GM12891 (cell line): Measurements from ENCODE around the gene MAP2K5.

Source experiments
- DNase-seq: peaks from one replicate; pipeline ENCODE4 v3.0.0; 2011; ENCODE audit warnings: low spot score; ENCODE audit not compliant: insufficient read length
- FAIRE-seq: peaks from 2 replicates; lab custom pipeline; 2011; peaks lifted over from hg19 to GRCh38; lab: Jason Lieb, UNC
- PAX5 ChIP-seq: IDR thresholded peaks from 2 replicates; pipeline ENCODE4 v1.6.1; 2011; ENCODE audit warnings: low read length, moderate library complexity, mild to moderate bottlenecking; ENCODE audit not compliant: insufficient read depth, severe bottlenecking
- POLR2A ChIP-seq: IDR thresholded peaks from 2 replicates; pipeline ENCODE4 v1.6.1; 2011; ENCODE audit warnings: low read depth, low read length, control low read depth
- POLR2AphosphoS5 ChIP-seq: IDR thresholded peaks from 2 replicates; pipeline ENCODE4 v1.6.1; 2011; ENCODE audit warnings: low read depth, low read length, control low read depth
- POU2F2 ChIP-seq: IDR thresholded peaks from 2 replicates; pipeline ENCODE4 v1.6.1; 2011; ENCODE audit warnings: low read depth, mild to moderate bottlenecking, control low read depth, low read length, moderate library complexity
- SPI1 ChIP-seq: IDR thresholded peaks from 2 replicates; pipeline ENCODE4 v1.6.1; 2011; ENCODE audit warnings: low read depth, low read length, control low read depth
- TAF1 ChIP-seq: IDR thresholded peaks from 2 replicates; pipeline ENCODE4 v1.6.1; 2011; ENCODE audit warnings: low read depth, low read length, control low read depth

Gene MAP2K5

GRCh38 chr15:67543348-67543718 lies 830 bp downstream of the MAP2K5 start:
- DNase-seq: no peak
- no peak for FAIRE-seq
- no peak for TF ChIP-seq POLR2AphosphoS5
- no peak for TF ChIP-seq SPI1
- TF ChIP-seq PAX5: no peak
- no peak for TF ChIP-seq POLR2A
- TF ChIP-seq POU2F2: no peak
- no peak for TF ChIP-seq TAF1

- FAIRE-seq: no peak
- no peak for DNase-seq
- no peak for TF ChIP-seq POLR2AphosphoS5
- TF ChIP-seq PAX5: no peak
- no peak for TF ChIP-seq POU2F2
- TF ChIP-seq POLR2A: no peak
- no peak for TF ChIP-seq TAF1
- TF ChIP-seq SPI1: no peak
Observed at GRCh38 chr15:67544475-67544874, 2.0 kb downstream of the MAP2K5 start.

DNA sequence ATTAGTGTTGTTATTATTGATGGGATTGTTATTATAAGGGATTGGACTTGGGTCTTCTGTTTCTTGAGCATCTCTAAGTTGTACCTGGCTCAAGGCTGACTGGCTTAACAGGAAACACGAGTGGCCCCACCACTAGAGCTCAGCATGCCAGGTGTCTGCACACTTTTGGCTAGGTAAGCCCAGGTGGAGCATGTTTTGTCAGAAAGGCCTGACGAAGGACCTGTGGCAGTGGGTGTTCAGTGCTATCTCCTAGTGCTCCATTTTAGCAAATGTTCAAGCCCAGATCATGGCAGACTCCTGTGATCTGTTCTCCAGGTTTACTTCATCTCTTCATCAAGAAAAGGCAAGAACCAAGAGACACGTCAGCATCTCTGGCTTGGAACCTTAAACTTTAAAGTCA lies 3.4 kb downstream of the MAP2K5 start:
- FAIRE-seq (no peak), DNase-seq (no peak)
- TF ChIP-seq POLR2A (no peak), PAX5 (no peak), SPI1 (no peak), TAF1 (no peak), POU2F2 (no peak), POLR2AphosphoS5 (no peak)

- FAIRE-seq (no peak), DNase-seq (no peak)
- TF ChIP-seq POU2F2 (no peak), POLR2AphosphoS5 (no peak), TAF1 (no peak), SPI1 (no peak), PAX5 (no peak), POLR2A (no peak)
Observed at GRCh38 chr15:67547064-67547463, 4.6 kb downstream of the MAP2K5 start.

DNA sequence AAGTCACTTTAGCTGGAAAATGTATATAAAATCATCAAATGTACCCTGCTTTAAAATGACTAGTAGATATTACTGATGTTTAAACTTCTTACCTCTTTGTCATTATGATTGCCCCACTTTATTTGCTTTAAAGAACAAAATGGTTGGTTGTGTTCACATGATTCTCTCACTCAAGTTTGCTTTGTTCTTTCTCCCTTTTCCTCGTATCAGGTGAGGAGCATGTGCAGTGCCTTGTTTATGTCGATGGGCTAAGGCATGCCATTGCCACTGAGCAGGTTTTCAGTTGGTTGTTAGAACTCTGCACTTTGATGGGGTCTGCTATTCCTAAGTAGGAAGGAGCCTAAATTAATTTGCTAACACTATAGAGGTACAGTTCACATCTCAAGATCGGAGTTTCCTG lies 5.3 kb downstream of the MAP2K5 start:
- no peak for TF ChIP-seq POLR2AphosphoS5
- no peak for TF ChIP-seq SPI1
- no peak for TF ChIP-seq TAF1
- no peak for DNase-seq
- FAIRE-seq: no peak

GRCh38 chr15:67548236-67548852 lies 5.8 kb downstream of the MAP2K5 start:
- TF ChIP-seq POLR2A (no peak), PAX5 (no peak), POLR2AphosphoS5 (no peak), TAF1 (no peak)
- FAIRE-seq: no peak
- no peak for DNase-seq

GRCh38 chr15:67548862-67549651 lies 6.6 kb downstream of the MAP2K5 start:
- DNase-seq (no peak), FAIRE-seq (no peak)
- TF ChIP-seq SPI1: no peak
- no peak for TF ChIP-seq POLR2AphosphoS5
- no peak for TF ChIP-seq TAF1
- TF ChIP-seq POLR2A: no peak

DNA sequence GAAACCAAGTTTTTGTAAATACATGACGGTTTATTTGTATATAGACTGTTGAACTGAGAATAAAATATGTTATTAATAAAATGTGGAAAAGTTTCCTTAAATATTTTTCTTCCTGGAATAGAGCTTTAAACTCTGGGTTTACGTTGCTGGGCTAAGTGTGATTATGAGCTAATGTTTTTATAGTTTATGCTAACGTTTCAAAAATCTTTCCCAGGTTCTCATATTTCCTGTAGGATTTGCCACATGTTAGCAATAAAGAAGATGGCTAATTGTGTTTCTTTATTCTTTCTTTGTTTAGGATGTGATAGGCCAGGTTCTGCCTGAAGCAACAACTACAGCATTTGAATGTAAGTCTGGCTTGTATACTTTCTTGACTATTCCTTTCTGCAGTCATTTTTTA lies 7.2 kb downstream of the MAP2K5 start:
- TF ChIP-seq POLR2AphosphoS5: no peak
- no peak for TF ChIP-seq PAX5
- no peak for TF ChIP-seq POU2F2
- no peak for TF ChIP-seq SPI1
- TF ChIP-seq TAF1: no peak
- TF ChIP-seq POLR2A: no peak
- DNase-seq (no peak), FAIRE-seq (no peak)

GRCh38 chr15:67550522-67550921 lies 8.0 kb downstream of the MAP2K5 start:
- TF ChIP-seq POU2F2: no peak
- TF ChIP-seq POLR2AphosphoS5: no peak
- TF ChIP-seq POLR2A: no peak
- TF ChIP-seq SPI1: no peak
- no peak for TF ChIP-seq PAX5
- TF ChIP-seq TAF1: no peak
- DNase-seq (no peak), FAIRE-seq (no peak)
